HL-60 (cell line): ENCODE measurements around the gene TMTC2.
"Not testable (repeated sequence)": the region's sequence is repeated elsewhere in the genome, so short reads cannot be mapped to it uniquely, and the experiment has no call there.

Experiments
- DNase-seq, 2 experiments: peaks; one replicate each; pipeline ENCODE4 v3.0.0-alpha.2; 2010 to 2020; ENCODE audit warnings: low read depth in 1 of 2, low spot score in 1 of 2
- H3K27ac ChIP-seq: fragments of 250-450 bp; sonication (Bioruptor Pico); replicated peaks from 2 replicates; pipeline ENCODE4 v1.5.1; 2020; ENCODE audit warnings: mild to moderate bottlenecking, moderate library complexity
- H3K27me3 ChIP-seq: fragments of 250-450 bp; sonication (Bioruptor Pico); 2 replicates; pipeline ENCODE4 v1.5.1; 2021; ENCODE audit warnings: mild to moderate bottlenecking, moderate library complexity; ENCODE audit not compliant: insufficient read depth, poor library complexity, severe bottlenecking
- H3K4me3 ChIP-seq: replicated peaks from 2 replicates; pipeline ENCODE4 v1.5.1; 2011; ENCODE audit warnings: mild to moderate bottlenecking, control low read depth, low read length; ENCODE audit not compliant: insufficient read depth
- GABPA ChIP-seq: IDR thresholded peaks from 2 replicates; pipeline ENCODE4 v1.6.1; 2012; ENCODE audit warnings: low read depth
- POLR2AphosphoS5 ChIP-seq: IDR thresholded peaks from 2 replicates; pipeline ENCODE4 v1.6.1; 2012; ENCODE audit warnings: low read depth
- SPI1 ChIP-seq: IDR thresholded peaks from 2 replicates; pipeline ENCODE4 v1.6.1; 2012; ENCODE audit warnings: low read depth, mild to moderate bottlenecking, borderline replicate concordance
- TF ChIP-seq, protein P1 (sequence below): IDR thresholded peaks from 2 replicates; pipeline ENCODE4 v1.6.1; 2012; ENCODE audit warnings: low read depth; ENCODE audit not compliant: insufficient replicate concordance
- TF ChIP-seq, protein P2 (sequence below): IDR thresholded peaks from one replicate; pipeline ENCODE4 v1.5.1; 2011; ENCODE audit warnings: low read length, control low read depth, inconsistent platforms; ENCODE audit not compliant: insufficient read depth

TMTC2 gene

DNA sequence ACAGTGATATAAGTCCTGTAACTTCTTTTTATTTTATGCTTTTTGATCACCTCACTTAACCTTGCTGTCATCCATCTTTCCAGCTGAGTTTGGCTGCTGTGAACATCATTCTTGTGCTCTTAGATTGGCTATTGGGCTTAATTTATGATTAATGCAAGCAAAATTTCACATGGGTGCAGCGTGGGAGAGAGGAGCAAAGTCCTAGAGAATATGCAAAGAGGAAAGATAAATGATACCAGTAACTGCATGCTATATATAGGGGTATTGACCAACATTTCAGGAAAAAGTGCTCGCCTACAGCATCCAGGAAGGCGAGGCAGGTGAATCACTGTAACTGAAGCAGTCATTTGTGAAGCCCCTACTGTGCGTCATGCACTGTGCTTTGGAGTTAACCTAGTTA lies 153.1 kb downstream of the TMTC2 start:
- no peak overlapping the region for H3K27ac ChIP-seq
- no peak for DNase-seq
- TF ChIP-seq, protein P1, sequence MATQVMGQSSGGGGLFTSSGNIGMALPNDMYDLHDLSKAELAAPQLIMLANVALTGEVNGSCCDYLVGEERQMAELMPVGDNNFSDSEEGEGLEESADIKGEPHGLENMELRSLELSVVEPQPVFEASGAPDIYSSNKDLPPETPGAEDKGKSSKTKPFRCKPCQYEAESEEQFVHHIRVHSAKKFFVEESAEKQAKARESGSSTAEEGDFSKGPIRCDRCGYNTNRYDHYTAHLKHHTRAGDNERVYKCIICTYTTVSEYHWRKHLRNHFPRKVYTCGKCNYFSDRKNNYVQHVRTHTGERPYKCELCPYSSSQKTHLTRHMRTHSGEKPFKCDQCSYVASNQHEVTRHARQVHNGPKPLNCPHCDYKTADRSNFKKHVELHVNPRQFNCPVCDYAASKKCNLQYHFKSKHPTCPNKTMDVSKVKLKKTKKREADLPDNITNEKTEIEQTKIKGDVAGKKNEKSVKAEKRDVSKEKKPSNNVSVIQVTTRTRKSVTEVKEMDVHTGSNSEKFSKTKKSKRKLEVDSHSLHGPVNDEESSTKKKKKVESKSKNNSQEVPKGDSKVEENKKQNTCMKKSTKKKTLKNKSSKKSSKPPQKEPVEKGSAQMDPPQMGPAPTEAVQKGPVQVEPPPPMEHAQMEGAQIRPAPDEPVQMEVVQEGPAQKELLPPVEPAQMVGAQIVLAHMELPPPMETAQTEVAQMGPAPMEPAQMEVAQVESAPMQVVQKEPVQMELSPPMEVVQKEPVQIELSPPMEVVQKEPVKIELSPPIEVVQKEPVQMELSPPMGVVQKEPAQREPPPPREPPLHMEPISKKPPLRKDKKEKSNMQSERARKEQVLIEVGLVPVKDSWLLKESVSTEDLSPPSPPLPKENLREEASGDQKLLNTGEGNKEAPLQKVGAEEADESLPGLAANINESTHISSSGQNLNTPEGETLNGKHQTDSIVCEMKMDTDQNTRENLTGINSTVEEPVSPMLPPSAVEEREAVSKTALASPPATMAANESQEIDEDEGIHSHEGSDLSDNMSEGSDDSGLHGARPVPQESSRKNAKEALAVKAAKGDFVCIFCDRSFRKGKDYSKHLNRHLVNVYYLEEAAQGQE: no peak
- H3K4me3 ChIP-seq: no peak overlapping the region
- no peaks in the 10 kb centered on the region for H3K27me3 ChIP-seq

DNA sequence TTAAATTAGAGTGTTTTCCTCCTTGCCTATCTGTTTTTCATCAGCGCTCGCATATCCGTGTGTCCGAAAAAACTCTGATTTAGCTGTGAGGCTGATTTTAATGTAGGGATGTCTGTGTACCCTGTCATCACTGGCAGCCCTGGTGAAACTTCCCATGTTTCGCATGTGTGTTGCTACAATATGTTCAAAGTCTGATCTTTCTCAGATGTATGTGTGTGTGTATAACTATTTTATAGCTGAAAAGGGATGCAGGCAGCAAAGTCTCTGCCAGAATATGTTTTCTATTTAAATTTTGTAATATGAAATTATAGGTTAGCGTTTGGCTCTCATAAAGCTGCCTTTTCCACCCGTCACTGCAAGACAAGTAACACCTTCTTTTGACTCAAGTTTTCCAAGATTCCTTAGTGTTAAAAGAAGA lies 154.8 kb downstream of the TMTC2 start:
- no peaks in the 10 kb centered on the region for H3K27me3 ChIP-seq
- no peak overlapping the region for H3K4me3 ChIP-seq
- DNase-seq: no peak
- TF ChIP-seq, protein P1: no peak
- TF ChIP-seq GABPA: no peak
- H3K27ac ChIP-seq: no peak overlapping the region

DNA sequence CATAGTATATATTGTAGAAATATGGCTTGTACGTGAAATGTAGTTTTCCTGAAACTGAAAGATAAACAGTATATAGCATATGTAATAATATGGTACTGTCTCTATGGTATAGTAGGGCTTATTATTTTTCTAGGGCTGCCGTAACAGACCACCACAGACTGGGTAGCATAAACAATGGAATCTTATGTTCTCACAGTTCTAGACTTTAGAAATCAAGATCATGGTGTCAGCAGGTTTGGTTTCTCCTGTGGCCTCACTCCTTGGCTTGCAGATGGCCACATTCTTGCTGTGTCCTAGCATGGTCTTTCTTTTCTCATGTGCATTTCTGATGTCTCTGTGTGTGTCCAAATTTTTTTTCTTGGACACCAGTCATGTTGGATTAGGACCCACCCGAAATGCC lies 155.8 kb downstream of the TMTC2 start:
- Histone ChIP-seq H3K27me3 (no peaks in the 10 kb centered on the region), H3K27ac (no peak overlapping the region), H3K4me3 (no peak overlapping the region)
- DNase-seq: no peak
- TF ChIP-seq, protein P1: no peak
- no peak for TF ChIP-seq GABPA
- no peak for TF ChIP-seq SPI1
- TF ChIP-seq, protein P2, sequence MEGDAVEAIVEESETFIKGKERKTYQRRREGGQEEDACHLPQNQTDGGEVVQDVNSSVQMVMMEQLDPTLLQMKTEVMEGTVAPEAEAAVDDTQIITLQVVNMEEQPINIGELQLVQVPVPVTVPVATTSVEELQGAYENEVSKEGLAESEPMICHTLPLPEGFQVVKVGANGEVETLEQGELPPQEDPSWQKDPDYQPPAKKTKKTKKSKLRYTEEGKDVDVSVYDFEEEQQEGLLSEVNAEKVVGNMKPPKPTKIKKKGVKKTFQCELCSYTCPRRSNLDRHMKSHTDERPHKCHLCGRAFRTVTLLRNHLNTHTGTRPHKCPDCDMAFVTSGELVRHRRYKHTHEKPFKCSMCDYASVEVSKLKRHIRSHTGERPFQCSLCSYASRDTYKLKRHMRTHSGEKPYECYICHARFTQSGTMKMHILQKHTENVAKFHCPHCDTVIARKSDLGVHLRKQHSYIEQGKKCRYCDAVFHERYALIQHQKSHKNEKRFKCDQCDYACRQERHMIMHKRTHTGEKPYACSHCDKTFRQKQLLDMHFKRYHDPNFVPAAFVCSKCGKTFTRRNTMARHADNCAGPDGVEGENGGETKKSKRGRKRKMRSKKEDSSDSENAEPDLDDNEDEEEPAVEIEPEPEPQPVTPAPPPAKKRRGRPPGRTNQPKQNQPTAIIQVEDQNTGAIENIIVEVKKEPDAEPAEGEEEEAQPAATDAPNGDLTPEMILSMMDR: no peak
- no peak for TF ChIP-seq POLR2AphosphoS5

DNA sequence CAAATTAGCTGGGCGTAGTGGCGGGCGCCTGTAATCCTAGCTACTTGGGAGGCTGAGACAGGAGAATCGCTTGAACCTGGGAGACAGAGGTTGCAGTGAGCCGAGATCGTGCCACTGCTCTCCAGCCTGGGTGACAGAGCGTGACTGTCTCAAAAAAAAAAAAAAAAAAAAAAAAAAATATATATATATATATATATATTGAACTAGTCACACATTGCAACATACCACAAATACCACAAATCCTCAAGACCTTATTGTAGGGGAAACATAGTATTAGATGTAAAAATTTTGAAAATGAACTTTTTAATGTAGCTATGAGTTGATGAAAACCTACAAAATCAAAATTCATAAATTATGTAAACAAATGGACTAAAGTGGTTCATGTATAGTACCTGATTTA lies 158.4 kb downstream of the TMTC2 start:
- not testable (repeated sequence) for H3K4me3 ChIP-seq, H3K27me3 ChIP-seq, H3K27ac ChIP-seq
- peak in 1 of 2 experiments; percentile 13 for DNase-seq

DNA sequence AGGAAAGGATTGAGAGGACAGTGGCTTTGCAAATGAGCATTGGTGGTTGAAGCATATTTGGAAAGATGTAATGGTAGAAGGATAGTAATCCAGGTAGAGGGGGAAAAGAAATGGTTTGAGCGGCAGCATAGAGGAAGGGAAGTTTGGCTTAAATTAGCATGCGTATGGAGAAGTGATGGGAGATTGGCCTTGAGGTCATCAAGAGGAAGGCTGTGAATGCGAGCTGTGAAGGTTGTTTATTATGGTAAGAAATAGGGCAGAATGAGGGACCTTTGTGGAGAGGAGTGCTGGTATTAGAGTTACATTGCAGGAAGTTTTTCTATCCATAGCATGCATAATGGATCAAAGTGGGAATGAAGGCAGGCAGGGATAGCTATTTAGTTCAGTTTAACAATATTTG lies 162.1 kb downstream of the TMTC2 start:
- H3K4me3 ChIP-seq: no peak overlapping the region
- no peak for DNase-seq
- H3K27me3 ChIP-seq: no peaks in the 10 kb centered on the region
- no peak overlapping the region for H3K27ac ChIP-seq
- TF ChIP-seq, protein P2: no peak
- no peak for TF ChIP-seq SPI1
- TF ChIP-seq POLR2AphosphoS5: no peak
- TF ChIP-seq GABPA: no peak
- TF ChIP-seq, protein P1: no peak
